Stimulated activated CD4-positive, alpha-beta T cell treated with anti-CD3 and anti-CD28 coated beads, Interleukin-12 subunit alpha, Interleukin-12 subunit beta, amount 100 ng/mL, for 48 hours (primary cell): ENCODE data around the gene TP53AIP1.

ENCODE experiments used
- DNase-seq, 3 donors: peaks; one replicate each; pipeline ENCODE4 v3.0.0-alpha.2; 2020; ENCODE audit warnings: low read depth in 2 of 3, low spot score in 1 of 3

The TP53AIP1 gene

DNA sequence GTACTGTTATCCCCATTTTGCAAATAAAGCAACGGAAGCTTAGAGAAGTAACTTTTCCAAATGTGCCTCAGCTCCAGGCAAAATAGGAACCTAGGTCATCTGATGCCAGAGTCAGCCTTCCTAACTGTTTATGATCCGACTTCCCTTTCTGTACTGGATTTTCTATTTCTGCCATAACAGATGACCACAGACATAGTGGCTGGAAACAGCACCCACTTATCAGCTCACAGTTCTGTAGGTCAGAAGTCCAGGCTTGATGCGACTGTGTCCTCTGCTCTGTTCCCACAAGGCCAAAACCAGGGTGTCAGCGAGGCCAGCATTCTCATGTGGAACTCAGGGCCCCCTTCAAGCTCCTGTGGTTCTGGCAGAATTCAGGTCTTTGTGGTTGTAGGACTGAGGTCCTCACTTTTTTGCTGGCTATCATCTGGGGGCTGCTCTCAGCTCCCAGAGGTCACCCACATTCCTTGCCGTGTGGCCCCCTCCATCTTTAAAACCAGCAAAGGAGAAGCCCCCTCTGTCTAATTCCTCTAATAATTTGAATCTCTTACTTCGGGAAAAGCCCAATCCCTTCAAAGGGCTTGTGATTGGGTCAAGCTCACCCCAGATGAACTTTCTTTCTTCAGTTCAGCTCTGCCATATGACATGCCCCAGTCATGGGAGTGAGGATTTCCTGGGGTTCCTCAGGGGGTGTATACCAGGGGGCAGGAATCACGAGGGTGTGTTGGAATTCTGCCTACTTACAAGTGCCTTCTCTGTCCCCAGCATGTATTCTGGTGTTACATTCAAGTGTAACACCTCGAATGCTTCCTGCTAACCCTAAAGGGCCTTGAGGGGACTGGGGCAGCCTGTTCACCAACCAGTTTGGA, 36.3 kb downstream of the TP53AIP1 start:
- no peak for DNase-seq

DNA sequence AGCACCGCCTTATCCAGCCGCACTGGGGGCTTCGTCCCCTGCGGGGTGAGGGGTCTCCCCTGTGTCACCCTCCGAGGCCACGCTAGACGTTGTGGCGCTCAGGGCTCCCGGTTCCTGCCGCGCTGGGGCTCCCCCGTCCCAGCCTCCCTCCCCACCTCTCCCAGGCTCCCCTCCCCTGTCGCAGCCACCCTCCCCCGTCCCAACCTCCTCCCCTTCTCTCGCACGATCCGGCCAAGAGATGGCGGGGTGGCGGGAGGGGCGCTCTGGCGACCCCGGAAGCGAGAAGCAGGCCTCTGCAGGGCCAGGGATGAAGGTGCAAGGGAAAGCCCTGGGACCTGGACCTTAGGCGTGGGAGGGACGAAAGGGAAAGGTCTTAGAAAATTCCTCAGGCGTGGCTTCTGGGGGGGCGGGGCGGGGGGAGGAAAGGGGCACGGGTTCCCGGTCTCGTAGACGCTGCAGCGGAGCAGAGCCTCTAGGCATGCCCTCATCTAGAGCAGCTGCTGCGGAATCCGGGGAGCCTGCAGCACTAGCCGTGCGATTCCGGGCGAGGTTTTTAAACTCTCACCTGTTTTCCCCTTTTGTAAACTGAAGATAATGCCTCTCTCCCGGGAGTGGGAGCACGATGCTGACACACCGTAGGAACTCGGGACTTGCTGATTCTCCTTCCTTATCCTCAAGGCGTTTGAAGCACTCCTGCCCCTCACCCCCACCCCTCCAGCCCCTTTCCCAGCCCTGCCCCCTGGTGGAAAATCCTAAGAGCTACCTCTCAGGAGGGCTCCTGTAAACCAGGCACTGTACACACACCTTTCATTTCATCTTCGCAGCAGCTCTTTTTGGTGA, 37.1 kb downstream of the TP53AIP1 start:
- DNase-seq: peak in 2 of 3 donors; percentile 21 to 38

DNA sequence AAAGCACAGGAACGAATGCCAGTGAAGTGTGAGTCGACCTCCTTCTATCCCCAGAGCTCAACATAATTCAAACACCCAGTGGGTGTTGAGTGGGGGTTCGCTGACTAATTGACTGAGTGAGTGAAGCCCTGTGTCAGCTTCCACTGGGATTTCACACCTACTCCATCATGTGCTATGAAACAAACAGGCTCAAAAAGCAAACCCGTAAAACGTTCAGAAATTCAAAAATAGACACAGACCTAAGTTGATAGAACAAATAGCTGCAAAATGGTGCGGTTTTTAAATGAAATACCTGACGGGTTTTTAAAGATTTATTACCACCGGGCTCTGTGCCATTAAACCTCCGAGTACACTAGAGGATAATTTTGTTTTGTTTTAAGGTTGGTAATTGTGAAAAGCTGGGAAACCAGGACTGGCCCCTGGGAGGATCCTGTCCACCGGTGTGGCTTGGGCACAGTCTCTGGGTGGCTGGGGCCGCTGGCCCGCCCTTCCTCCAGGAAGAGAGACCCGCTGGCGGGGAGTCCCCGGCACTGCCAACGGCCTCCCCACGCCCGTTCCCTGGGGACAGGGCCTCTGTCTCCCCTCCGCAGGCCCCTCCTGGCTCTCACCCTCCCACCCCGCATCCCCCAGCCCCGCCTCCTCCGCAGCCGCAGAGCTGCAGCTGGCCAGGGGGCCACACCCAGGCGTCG, 37.9 kb downstream of the TP53AIP1 start:
- no peak for DNase-seq

DNA sequence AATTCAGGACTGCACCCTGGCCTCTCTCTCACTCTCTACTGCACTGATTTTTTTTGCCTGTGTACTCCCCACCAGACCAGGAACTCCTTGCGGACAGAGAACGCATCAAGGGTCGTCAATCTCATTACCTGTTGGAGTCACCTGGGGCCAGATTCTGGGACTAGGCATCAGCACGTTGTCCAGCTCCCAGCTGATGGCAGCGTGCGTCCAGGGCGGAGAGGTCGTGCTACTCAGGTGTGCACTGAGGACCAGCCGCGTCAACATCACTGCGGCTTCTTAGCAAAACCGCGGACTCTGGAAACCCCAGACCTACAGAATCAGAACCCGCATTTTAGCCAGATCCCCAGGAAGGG, 38.4 kb downstream of the TP53AIP1 start:
- no peak for DNase-seq

DNA sequence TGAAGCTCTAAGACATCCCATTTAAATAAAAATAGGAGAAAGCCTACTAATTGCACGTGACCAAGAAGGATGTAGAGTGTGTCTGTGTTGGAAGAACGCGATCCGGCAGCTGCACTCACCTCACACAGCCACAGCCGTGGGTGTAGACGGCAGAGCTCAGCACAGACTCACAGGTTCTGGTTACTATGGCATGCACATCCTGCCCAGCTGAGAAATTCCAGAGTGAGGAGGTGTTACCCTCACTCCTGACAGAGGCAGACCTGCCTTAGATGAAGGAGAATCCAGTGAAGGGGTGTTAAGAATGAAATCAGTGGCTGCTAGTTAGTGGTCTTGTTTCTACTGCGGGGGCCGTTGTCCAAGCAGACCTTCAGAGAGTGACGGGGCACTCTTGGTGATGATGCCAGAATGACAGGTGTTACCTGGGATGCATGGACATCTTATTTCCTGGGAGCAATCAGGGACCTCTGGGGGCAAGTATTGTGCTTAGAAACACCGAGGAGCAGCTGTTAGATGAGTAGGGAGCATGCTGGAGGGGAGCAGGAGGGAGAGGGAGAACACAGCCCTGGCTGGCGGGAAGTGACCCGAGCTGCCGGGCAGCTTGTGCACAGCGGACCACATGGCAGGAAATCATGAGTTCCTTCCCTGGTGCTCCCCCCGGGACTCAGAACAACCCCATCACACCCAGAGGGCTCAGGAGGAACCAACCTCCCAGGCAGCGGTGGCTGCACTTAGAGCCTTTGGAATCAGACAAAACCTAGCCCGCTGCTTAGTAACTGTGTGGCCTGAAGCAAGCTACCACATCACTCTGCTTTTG, 39.2 kb downstream of the TP53AIP1 start:
- no peak for DNase-seq

DNA sequence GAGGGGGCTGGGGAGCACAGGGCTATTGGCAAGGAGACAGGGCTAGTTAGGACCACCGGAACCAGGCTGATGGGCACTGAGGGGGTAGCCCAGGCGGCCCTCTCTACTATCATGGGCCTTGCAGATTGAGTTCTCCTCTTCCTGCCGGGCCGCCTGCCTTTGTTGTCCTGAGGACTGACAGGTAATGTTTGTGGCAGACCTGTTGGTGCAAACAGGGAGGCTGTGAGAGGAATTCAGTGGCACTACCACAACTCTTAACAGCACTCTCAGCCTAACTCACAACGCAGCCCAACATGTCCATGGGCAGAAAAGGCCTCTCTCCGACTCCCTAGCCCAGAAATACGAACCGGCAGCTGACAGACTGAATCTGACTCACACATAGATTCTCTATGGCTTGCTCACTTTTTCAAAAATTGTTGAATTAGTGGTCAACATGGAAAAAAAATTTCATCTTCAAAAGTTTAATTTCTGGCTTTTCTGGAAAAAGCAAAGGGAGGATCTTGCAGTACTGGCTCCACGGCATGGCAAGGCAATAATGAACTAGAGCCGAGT, 40.1 kb downstream of the TP53AIP1 start:
- no peak for DNase-seq

DNA sequence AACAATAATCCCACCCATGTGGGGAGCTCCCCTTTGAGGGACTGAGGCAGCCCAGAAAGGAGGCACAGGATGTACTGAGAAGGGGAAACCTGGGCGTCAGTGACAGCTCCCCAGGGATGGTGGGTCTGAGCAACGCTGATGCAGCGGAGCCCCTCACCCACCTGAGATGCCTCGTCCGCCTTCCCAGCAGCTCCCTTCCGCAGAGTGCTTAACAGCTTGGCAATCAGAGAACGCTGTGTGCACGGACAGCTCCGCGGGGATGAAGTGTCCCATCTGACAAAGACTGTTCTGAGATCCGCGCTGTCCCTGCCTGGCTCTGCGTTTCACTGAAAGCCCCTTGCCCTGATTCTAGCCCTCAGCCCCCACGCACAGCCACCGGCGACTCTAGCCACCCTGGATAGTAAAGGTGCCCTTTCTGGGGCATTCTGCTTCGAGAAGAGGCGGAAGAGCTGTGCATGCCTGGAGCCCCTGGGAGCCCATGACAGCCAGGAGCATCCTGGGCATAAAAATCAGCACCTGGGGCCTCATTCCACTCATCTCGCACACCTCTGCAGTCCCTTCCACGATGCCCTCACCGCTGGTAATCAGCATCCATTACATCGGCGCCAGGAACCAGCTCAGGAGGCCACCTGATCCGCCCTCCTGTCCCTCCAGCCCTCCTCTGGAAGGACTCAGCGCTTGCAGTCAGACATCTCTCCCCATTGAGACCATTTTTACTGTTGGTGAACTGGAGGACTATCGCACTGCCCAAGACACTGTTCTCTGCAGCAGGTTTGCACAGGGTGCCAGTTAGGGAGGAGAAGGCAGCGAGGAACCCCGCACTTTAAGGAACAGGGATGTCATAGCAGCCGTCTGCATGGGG, 40.8 kb downstream of the TP53AIP1 start:
- DNase-seq: no peak

DNA sequence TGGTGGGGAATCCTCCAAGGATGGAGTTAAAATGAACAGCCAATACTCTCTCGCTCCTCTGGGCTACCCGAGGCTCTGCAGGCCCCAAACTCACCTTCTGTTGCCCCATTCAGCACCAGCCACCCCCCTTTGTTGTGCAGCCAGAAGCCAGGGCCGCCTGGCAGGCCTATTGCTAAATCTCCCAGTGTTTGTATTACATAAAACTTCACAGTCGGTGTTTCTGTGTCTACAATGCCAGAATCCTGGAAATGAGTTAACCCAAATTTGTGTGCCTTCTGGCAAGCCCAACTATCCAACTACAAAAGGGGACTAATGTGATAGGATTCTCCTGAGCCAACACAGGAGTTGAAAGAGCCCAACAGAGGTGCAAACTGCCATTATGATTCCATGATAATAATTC, 42.2 kb downstream of the TP53AIP1 start:
- no peak for DNase-seq

DNA sequence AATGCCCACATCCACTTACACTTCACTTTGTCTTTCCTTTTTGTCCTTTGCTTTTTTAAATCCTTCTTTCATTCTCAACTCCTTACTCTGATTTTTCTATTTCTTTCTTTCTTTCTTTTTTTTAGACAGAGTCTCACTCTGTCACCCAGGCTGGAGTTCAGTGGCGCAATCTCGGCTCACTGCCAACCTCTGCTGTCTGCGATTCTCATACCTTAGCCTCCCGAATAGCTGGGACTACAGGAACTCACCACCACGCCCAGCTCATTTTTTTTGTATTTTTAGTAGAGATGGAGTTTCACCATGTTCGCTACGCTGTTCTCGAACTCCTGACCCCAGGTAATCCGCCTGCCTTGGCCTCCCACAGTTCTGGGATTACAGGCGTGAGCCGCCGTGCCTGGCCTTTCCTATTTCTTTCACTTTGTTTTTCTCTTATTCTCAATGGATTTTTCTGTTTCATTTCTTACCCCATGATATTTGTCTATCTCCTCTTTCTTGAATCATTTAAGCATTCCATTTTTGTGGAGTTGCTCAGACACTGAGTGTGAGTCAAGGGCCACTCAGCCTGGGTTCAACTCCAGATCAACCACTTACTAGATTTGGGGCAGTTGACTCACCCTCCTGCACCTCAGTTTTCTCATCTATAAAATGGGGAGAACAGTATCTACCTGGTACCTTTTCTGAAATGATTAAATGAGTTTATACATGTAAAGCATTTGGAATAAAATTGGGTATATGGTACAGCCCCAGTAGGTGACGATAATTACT, 43.9 kb downstream of the TP53AIP1 start:
- no peak for DNase-seq

DNA sequence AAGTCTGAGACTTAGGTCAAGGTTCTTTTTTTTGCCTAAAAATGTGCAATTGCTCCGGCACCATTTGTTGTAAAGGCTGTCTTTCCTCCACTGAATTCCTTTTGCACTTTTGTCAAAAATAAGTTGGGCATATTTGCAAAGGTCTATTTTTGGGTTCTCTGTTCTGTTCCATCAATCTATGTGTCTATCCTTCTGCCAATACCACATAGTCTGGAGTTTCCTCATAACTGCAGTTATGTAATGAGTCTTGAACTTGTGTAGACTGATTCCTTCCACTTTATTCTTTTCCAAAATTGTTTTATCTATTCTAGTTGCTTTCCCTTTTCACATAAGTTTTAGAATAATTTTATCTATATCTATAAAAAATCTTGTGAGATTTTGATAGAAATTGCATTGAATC, 44.8 kb downstream of the TP53AIP1 start:
- DNase-seq: no peak

DNA sequence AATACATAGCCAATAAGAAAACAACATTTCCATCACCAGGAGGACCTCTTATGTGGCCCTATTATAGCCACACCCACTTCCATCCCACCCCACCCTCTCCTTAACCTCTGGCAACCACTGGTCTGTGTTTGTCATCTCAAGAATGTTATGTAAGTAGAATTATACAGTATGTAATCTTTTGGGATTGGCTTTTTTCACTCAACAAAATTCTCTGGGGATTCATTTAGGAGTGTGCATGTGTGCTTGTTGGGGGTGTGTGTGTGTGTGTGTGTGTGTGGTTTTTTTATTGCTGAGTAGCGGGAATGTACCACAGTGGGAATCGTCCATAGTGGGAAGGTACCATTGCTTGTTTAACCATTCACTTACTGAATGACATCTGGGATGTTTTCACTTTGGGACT, 46.3 kb downstream of the TP53AIP1 start:
- no peak for DNase-seq

DNA sequence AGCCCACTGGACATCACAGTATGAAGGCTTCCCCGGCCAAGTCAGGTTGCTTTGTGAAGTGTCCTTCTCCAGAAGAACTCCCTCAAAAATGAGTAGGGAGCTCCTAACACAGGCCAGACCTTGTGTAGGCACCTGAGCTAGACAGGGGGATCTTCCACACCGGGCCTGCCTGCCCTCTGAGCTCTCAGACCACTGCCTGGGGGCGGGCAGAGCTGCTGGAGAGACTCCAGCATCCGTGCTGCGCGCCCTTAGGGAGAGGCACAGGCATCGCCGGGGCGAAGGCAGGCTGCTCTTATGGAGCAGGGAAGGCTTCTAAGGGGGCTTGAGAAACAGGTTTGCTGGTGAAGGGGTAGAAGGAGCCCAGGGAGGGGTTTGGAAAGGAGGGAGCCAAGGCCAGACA, 47.1 kb downstream of the TP53AIP1 start:
- no peak for DNase-seq

DNA sequence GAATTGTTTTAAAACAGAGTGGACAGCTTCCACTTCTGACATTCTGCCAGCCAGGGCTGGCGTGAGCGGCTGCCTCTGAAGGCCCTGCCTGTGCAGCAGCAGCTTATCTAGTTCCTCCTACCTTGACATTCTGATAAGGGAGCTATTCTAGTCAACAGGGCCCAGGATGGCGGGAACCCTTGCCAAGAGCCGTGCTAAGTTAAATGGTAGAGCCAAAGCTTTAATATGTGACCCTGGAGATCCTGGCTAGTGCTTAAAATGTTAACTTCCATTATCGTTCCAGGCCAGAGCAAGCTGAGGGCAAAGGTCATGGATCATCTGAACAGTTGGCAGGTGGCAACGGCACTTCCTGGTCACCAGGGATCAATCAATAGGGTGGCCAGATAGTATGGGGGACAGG, 48.0 kb downstream of the TP53AIP1 start:
- no peak for DNase-seq

DNA sequence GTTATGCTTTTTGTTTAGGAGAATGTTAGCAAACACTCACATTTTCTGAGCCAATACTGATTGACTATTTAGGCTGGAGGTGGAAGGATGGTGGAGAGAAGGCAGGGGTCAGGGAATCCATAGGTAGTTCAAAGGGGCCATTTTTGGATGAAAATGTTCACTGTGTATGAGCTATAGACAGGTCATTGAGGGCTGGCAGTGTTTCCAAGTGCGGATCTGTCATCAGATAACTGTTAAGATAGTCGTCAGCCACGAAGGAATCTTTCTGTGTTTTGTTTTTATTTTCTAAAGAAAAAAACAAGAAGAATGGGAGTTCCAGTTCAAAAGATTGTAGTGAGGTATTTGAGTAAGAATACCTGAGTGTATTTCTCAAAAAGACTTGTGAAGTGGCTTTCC, 48.4 kb downstream of the TP53AIP1 start:
- no peak for DNase-seq

DNA sequence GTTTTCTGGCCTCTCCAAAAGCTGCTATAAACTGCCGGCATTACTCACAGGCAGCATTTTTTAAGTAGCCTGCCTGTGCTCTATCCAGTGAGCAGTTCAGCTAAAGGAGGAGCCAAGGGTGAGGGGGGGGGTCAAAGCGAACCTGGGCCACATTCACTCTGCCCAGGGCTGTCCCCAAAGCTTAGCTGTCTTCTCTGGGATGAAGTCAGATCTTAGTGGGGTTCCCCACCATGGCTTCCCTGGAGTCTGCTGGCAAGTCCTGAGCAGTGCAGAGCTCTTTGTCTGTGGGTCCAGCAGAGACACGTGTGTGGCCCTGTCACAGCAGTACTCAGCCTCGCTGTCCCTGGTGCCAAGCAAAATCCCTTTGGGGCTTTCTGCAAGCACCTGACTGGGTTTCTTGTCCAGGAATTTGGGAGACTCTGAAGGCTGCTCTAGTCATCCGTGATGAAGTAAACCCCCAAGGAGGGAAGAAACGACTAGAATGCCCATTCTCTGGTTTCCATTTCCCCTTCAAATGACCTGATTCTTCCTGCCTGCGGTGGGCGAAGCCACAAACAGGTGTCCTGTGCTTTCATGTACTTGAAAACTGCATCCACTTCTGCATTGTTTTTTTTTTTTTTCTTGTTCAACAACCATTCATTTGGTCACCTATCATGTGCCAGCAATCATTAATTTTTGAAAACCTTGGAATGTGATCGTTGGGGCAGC, 48.9 kb downstream of the TP53AIP1 start:
- DNase-seq: no peak

DNA sequence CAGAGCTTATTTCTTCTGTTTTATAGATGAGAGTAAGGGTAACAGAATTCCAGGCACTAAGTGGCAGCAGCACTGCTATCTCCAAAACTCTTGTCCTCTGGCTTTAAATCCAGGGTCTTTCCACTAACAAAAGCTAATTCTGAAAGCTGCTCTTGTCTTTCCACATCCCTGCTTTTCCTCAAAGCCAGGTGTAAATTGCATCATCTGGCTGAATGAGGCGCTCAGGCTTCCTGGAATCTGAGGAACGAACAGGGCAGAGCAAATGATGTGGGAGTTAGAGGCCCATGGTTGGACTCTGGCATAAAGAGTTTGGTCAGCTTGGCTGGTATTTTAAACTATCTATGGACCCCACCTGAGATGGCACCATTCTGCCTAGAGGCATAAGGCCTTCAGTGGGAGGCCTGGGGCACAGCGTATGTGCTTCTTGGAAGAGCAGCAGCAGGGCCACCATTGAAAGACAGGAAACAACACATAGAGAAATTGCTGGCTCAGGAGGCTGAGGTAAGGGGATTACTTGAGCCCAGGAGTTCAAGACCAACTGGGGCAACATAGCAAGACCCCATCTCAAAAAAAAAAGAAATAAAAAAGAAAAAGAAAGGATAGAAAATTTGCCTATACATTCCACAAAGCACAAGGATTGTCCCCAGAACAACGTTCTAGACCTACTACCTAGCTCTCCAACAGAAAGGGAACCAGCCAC, 49.7 kb downstream of the TP53AIP1 start:
- DNase-seq: no peak

DNA sequence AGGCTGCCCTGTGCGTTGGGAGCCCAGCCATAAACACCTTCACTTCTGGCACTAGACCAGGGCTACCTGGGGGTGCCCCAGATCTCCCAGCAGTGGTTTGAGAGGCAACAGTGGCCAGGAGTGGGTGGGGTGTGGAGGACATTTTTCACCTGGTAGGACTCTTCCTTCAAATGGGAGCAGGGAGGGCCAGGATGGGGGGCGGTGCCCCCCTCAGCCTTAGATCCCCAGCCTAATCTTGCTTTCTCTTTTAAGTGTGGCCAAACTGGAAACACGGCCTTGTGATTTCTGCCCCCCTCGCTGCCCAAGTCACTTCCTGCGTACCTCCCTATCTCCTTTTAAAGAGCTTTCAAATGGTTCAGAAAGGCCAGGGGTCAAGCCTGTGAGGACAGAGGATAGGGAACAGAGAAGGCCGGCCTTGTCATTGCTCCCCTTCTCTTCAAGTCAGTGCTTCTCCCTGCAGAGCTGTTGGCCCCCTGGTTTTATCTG, 50.7 kb downstream of the TP53AIP1 start:
- DNase-seq: no peak
